Fibroblast of skin of abdomen (primary cell): ENCODE measurements around the gene NAT14.
"Not testable (repeated sequence)": the region's sequence is repeated elsewhere in the genome, so short reads cannot be mapped to it uniquely, and the experiment has no call there.

Experiments used
- DNase-seq: peaks from one replicate; pipeline ENCODE4 v3.0.0-alpha.2; 2013

The NAT14 gene

DNA sequence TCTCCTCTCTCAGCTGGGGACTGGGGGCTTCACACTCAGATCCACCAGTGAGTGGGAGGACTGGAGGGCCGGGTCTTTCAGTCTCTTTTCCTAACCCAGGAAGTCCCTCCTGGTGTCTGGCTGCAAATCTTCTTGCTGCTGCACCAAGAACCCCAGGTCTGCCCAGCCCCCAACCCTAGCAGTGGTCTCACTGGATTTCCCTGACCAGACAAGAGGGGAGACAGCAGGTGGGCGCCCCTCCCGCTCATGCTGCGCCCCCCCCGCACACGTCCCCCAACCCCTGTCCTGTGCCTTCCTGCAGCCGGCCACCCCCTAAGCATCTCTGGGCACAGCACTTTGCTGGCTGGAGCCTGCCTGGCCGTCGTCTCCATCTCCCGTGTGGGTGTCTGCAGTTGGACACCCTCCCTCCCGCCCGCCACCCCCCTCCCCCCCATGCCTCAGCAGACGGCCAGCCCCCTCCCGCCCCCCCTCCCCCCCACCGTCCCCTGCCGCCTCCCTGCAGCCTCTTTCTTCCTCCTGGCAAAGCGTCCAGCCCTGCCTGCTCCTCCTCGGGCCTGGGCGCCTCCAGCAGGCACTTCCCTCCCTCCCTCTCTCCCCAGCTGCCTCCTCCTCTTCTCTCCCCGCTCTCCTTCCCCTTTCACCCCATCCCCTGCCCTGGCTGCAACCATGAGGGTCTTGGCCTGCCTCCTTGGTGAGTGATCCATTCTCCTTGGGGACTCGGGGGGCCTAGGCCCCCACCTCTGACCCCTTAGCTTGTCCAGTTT is 3.1 kb downstream of the NAT14 start, which contains the start of gene SSC5D:
Gene SSC5D (plus strand): TSS at position 513 of the 764 bp plus-strand sequence. CDS start 154 bp downstream, at position 667.
- peak; percentile 67 for DNase-seq

DNA sequence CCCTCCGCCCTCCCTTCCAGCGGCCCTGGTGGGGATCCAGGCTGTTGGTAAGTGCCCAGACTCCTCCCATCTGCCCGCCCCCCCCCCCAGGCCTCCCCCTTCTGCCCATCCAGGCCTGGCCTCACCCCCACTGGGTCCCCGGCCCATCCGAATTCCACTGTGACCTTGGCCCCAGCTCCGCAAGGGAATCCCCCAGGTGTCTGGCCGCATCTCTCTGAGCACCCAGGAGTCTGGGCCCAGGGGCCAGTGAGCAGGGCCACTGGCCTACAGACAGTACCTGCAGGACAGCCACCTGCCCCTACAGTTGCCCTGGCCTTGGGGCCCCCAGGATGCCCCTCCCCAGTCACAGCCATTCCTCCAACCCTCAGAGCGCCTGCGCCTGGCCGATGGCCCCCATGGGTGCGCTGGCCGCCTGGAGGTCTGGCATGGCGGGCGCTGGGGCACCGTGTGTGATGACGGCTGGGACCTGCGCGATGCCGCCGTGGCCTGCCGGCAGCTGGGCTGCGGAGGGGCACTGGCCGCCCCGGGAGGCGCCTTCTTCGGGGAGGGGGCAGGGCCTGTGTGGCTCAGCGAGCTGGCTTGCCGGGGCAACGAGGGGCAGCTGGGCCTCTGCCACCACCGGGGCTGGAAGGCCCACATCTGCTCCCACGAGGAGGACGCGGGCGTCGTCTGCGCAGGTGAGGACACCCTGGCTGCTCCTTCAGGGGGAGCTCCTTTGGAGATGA is 4.2 kb downstream of the NAT14 start:
- DNase-seq: no peak

DNA sequence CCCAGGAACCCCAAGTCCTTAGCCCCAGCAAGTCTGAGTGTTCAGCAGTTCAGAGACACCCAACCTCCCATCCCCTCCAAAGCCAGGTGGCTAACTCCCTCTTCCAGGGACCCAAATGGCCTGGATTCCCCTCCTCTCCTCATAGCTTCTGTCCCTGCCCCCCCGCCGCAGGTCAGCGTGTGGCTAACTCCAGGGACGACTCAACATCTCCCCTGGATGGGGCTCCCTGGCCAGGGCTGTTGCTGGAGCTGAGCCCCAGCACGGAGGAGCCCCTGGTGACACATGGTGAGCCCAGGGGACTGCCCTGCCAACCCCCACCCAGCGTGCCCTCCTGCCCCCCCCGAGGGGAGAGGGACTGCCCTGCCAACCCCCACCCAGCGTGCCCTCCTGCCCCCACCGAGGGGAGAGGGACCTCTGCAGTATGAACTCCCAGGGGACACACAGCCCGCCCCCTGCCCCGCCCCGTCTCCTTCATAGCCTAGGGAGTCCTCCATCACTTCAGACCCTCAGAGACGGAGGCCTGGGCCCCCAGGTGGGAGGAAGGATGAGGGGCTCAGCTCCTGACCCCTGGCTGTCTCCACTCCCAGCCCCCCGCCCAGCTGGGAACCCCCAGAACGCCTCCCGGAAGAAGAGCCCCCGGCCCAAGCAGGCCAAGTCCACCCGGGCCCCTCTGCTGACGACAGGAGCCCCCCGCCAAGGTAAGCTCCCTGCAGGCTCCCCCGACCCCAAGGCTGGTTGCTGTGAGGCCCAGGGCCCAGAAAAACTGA is 4.9 kb downstream of the NAT14 start:
- no peak for DNase-seq

DNA sequence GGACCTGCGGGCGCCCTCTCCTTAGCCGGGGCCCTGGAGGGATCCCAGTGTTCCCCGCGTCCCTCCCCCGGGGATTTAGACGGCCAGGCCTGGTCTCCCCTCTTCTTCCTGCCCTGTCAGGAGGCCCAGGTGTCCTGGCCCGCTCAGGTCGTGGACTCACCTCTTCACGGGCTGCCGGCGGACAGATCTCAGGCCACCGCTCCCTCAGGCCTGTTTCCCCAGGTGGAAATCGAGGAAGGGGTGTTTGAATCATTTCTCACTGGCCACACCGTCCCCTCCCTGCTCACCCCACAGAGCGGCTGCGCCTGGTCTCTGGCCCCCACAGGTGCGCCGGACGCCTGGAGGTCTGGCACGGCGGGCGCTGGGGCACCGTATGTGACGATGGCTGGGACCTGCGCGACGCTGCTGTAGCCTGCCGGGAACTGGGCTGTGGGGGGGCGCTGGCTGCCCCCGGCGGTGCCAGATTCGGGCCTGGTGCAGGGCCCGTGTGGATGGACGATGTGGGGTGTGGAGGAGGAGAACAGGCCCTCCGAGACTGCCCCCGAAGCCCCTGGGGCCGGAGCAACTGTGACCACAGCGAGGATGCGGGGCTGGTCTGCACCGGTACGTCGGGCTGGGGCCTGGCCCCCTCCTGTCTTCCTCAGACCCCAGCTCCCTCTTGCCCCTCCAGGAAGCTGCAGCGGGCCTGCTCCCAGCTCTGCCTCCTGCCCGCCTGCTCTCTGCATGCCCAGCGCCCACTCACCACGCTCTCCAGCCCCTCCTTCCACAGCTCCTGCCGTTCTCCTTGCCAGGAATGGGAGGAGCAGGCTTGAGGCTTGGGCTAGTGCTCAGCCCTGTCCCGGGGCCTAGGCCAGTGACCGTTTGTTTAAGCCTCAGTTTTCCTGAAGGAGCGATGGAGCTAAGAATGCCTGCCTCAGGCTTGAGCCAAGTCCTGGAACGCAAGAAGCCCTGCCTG is 5.8 kb downstream of the NAT14 start:
- no peak for DNase-seq

DNA sequence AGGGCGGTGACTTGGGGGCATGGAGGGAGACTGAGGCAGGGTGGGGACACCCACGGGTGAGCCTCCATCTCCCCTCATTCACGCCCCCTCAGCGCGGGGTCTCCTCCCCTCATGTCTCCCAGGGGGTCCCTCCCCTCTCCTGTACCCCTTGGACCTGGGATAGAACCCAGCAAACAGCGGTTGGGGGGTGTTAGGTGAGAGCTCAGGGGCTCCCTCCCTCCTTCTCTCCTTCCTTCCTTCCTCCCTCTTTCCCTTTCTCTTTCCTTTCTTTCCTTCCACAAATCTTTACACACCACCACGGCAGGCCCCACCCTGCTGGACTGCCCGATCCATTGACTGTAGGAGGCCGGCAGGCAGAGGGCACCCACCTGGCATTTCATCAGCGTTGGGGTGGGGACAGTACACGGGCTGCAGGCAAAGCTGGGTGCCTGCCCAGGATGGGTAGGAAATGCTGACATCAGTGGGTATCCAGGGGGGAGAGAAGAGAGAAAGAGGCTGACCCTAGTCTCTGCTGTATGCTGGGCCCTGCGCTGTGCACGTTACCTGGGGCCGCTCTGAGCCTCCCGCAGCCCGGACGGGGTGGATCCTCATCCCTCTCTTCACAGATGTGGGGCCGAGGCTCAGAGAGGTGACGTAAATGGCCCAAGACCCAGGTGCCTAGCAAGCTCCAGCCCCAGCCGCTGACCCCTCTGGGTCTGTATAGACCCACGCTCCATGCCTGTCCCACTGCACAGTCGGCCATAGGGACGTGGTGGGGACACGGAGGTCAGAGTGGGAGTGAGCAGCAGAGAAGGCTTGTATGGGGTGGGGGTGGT is 6.8 kb downstream of the NAT14 start:
- no peak for DNase-seq

DNA sequence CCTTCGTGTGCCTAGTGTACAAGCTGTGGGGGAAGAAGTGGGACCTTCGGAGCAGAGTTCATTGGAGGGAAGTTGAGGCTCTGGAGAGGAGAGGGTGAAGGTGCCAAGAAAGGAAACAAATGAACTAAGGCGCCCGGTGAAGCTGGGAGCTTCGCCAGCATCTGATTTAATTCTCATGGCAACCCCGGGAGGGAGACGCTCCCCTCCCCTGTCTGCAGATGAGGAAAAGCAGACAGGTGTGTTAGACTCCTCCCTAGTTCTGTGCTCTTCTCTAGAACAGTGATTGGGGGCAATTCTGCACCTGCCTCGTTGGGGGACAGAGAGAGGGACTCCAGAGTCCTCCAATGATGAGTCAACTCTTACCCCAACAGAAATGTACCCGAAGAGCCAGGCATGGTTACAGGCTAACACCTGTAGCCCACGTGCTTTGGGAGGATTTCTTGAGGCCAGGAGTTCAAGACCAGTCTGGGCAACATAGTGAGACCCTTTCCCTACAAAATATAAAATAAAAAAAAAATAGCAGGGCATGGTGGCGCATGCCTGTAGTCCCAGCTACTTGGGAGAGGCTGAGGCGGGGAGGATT is 7.5 kb downstream of the NAT14 start:
- DNase-seq: no peak

DNA sequence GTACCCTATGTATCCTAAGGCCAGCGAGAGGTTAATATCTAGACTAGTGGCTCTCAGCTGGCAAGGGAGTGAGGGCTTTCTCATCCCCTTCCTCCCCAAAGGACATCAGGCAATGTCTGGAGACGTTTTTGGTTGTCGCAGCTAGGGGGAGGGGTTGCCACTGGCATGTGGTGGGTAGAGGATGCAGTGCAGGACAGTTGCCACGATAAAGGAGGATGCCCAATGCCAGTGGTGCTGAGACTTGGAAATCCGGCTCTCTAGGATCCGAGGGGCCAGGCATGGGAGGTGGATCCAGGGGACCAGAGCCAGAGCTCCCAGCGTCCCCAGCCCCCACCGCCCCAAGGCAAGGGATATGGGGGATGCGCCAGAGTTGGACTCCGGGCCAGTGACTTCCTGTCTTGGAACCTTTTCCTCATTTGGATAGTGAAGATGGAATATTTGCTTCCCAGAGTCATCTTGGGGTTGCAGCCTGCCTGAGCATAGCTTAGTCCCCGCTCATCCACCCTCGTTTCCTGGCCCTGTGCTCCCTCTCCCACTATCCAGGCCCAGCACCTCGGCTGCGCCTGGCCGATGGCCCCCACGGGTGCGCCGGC is 8.2 kb downstream of the NAT14 start:
- DNase-seq: peak; percentile 37

DNA sequence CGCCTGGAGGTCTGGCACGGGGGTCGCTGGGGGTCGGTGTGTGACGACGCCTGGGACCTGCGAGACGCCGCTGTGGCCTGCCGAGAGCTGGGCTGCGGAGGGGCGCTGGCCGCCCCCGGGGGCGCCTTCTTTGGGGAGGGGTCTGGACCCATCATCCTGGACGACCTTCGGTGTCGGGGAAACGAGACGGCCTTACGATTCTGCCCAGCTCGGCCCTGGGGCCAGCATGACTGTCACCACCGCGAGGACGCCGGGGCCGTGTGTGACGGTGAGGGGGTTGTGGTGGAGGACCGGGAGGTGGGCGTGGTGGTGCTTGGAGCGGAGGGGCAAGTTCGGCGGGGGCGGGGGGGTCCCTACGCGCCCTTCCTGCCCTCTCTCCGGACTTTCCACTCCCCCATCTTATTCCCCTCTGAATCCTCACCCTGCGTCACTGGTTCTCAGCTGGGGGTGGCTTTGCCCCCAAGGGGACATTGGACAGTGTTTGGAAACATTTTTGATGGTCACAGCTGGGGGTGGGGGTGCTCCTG is 8.7 kb downstream of the NAT14 start:
- no peak for DNase-seq

DNA sequence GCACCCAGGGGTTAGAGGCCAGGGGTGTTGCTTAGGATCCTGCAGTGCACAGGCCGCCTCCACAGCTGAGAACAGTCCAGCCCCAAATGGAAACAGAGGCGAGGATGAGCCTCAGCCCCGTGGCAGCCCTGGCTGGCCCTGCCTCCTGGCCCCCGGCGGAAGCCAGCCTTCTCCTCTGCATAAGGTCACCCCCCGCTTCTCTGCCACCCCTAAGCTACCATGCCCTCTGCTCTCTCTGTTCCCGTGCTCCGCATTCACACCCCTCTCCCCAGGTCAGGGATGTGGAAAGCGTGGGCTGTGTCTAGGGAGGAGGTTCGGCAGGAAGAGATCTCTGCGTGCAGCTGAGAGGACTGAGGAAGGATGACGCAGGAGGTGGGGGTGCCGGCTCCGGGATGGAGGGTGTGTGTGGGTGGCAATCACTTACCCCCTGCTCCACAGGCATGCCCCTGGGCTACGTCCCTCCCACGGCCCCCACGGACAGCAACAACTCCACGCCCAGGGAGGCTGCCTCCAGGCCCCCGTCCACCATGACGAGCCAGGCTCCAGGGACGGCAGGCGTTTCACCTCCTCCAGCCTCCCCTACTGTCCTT is 9.3 kb downstream of the NAT14 start:
- DNase-seq: peak; percentile 21

DNA sequence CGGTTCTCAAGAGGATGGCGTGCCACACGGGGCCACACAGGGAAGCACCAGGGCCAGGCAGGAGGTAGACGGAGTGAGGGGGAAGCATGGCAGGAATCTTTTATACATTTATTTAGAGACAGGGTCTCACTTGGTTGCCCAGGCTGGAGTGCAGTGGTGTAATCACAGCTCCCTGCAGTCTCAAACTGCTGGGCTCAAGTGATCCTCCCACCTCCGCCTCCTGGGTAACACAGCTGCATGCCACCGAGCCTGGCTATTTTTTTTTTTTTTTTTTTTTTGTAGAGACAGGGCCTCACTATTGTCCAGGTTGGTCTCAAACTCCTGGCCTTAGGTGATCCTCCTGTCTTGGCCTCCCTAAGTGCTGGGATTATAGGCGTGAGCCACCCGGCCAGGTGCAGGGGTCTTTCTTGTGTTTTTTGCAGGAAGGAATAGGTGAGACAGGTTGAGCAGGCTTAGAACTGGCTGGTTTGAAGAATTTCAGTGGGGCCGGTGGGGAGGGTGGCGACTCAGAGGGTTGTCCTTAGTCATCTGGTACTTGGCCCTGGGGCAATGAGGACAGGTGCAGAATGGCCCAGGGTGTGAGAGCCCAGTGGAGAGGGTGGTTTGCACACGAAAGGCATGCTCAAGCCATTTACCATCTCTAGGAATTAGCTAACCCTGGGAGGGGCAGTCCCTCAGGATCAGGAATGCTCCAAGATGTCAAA is 10.8 kb downstream of the NAT14 start:
- DNase-seq: no peak

DNA sequence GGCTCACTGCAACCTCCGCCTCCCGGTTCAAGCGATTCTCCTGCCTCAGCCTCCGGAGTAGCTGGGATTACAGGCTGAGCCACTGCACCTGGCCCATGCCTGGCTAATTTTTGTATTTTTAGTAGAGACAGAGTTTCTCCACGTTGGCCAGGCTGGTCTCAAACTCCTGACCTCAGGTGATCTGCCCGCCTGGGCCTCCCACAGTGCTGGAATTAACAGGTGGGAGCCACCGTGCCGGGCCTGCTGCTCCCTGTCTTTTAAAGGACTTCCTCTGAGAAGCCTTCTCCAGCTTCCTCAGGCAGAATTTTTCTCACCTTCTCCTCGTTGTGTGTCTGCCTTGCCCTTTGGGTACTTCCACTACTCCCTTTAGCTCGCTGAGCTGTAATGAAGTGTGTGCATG is 11.8 kb downstream of the NAT14 start:
- not testable (repeated sequence) for DNase-seq

DNA sequence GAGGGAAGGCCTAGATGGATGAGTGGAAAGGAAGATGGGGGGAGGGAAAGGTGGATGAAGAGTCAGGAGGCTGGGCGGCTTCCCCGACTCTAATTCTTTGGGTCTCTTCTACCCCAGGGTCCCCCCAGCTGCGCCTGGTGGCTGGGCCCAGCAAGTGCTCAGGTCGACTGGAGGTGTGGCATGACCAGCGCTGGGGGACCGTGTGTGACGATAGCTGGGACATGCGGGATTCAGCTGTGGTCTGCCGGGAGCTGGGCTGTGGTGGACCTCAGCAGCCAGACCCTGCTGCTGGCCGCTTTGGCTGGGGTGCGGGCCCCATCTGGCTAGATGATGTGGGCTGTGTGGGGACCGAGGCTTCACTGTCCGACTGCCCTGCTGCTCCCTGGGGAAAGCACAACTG is 12.8 kb downstream of the NAT14 start:
- no peak for DNase-seq

DNA sequence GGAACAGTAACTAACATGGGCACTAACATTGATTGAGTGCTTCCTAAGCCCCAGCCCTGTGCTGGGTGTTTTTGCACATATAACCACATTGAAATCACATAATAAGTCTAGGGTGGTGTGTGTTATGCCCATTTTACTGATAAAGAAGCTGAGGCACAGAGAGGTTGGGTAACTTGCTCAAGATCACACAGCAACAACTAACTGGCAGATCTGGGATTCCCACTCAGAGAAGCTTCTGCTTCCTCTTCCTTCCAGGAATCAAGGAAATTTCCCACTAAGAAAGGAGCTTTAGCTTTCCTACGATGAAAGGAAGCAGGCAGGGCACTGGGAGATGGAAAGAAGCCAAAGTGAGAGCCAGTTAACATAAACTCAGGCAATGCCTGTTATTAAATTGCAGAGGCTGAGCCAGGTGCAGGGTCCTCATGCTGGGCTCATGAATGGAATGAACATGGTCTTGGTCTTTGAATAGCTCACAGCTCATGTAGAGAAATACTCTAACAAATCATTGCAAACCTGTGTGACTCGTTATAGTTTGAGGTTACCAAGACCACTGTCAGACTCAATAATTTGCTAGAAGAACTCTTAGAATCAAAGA is 13.4 kb downstream of the NAT14 start:
- DNase-seq: no peak

DNA sequence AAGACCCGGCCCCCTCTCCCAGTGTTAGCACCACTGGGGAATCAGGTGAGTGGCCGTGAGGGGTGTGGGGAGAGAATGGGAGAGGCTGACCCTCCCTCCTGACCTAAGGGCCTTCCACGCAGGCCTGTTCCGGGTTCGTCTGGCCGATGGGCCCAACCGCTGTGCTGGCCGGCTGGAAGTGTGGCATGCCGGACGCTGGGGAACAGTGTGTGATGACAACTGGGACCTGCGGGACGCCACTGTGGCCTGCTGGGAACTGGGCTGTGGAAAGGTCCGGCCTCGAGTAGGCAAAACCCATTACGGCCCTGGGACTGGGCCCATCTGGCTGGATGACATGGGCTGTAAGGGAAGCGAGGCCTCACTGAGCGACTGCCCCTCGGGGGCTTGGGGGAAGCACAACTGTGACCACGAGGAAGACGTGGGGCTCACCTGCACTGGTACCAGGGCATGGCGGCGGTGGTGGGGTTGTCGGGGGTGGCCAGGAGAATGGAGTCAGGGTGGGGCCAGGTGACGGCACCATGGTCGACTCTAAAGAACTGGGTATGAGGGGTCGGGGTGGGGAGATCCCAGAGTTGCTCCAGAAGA is 15.5 kb downstream of the NAT14 start:
- DNase-seq: no peak

DNA sequence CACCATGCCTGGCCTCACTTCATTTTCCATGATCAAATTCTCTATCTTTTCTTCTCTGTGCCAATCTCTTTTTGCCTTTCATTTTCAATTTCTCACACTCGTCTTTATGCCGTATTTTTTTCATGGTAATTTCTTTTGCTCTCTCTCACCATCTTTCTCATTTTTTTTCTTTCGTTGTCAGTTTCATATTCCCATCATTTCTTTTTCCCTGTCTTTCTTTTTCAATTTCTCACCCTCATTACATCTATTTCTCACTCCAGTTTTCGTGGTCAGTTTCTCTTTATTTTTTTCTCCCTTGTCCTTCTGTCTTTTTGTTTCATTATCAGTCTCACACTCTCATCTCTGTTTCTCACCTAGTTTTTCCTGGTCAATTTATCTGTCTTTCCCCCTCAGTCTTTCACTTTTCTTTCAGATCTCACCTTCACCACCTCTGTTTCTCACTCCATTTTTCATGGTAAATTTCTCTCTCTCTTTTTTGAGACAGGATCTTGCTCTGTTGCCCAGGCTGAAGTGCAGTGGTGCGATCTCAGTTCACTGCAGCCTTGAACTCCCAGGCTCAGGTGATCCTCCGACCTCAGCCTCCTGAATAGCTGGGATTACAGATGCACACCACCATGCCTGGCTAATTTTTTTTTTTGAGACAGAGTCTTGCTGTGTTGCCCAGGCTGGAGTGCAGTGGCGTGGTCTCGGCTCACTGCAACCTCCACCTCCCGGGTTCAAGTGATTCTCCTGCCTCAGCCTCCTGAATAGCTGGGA is 17.4 kb downstream of the NAT14 start:
- DNase-seq: no peak

DNA sequence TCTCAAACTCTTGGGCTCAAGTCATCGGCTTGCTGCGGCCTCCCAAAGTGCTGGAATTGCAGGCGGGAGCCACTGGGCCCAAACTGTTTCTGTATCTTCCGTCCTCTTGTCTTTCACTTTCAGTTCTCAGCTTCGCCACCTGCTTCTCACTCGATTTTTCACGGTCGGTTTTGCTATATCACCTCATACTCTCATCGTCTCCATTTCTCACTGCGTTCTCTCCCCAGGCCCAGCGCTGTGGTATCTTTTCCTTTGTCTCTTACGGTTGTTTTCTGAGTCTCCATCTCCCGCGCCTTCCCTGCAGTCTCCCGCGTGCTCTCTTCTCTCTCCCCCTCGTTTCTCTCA is 18.1 kb downstream of the NAT14 start:
- DNase-seq: no peak

DNA sequence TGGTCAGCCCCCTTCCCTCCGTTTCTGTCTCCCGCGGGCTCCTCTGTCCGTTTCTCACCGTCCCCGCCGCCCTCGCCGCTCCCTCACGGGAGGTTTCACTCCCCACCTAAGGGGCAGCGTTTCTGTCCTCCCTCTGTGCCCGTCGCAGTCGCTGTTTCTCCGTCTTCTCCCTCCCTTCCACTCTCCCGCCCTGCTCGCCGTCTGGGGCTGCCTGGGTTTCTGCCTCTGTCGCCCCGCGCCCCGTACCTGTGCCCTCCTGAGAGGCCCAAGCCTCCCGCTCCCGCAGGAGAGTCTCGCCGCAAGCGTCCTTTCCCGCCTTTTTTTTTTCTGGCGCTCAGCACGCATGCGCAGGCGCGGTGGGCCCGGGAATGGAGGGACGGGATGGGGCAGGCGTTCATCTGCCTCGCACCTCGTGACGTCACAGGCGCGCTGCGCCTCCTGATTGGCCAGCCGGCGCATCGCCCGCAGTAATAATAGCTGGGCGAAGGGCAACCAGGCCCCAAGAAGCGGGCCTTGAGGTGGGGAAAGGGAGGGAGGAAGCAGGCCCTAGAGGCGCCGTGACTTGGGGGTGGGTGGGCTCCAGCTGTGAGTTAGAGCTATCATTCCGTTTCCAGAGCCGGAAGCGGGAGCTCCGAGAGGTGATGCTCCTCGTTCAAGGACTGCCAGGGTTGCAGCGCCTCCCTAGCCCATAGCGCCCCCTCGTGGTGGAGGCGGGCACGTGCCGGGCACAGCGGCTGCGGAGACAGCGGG is 18.7 kb downstream of the NAT14 start:
- DNase-seq: peak; percentile 91
